ENCODE results near the gene TAF6.

Gene TAF6

GRCh38 chr7:100100420-100101015, 18.6 kb downstream of the TAF6 start:
- TF ChIP-seq CTCF (conservative IDR thresholded peaks at IDR 0.05; ENCODE audit: control insufficient read depth, insufficient read depth, low read depth, low read length) = no peak
- peak; percentile 95 for DNase-seq (ENCODE audit: low read depth)
- H3K4me3 ChIP-seq (ENCODE audit: control insufficient read depth, low read depth, low read length) = peak overlapping the region; percentile 84

- TF ChIP-seq CTCF (conservative IDR thresholded peaks at IDR 0.05; ENCODE audit: control insufficient read depth, insufficient read depth, low read depth, low read length) = no peak
- no peak for DNase-seq (ENCODE audit: low read depth)
- peak overlapping the region; percentile 84 for H3K4me3 ChIP-seq (ENCODE audit: control insufficient read depth, low read depth, low read length)
These were observed 19.7 kb downstream of the TAF6 start for GRCh38 chr7:100099452-100099851.

GRCh38 chr7:100098913-100099312, 20.2 kb downstream of the TAF6 start:
- TF ChIP-seq CTCF (conservative IDR thresholded peaks at IDR 0.05; ENCODE audit: control insufficient read depth, insufficient read depth, low read depth, low read length) = no peak
- no peak overlapping the region for H3K4me3 ChIP-seq (ENCODE audit: control insufficient read depth, low read depth, low read length)
- no peak for DNase-seq (ENCODE audit: low read depth)

- H3K4me3 ChIP-seq (ENCODE audit: control insufficient read depth, low read depth, low read length) = no peak overlapping the region
- no peak for TF ChIP-seq CTCF (conservative IDR thresholded peaks at IDR 0.05; ENCODE audit: control insufficient read depth, insufficient read depth, low read depth, low read length)
- DNase-seq (ENCODE audit: low read depth) = no peak
These were observed 23.5 kb downstream of the TAF6 start for GRCh38 chr7:100095704-100096103.

GRCh38 chr7:100095289-100095688, 23.9 kb downstream of the TAF6 start:
- DNase-seq (ENCODE audit: low read depth) = no peak
- TF ChIP-seq CTCF (conservative IDR thresholded peaks at IDR 0.05; ENCODE audit: control insufficient read depth, insufficient read depth, low read depth, low read length) = no peak
- H3K4me3 ChIP-seq (ENCODE audit: control insufficient read depth, low read depth, low read length) = no peak overlapping the region

- H3K4me3 ChIP-seq (ENCODE audit: control insufficient read depth, low read depth, low read length) = no peak overlapping the region
- no peak for DNase-seq (ENCODE audit: low read depth)
- TF ChIP-seq CTCF (conservative IDR thresholded peaks at IDR 0.05; ENCODE audit: control insufficient read depth, insufficient read depth, low read depth, low read length) = no peak
These were observed 25.2 kb downstream of the TAF6 start for GRCh38 chr7:100093925-100094486.
